HG03060 (cell line): ENCODE measurements around the gene DNAL1.

Experiments
- ATAC-seq: cut with Tn5 transposase; IDR thresholded peaks from one replicate; pipeline ENCODE4 v1.9.1; 2021; ENCODE audit warnings: low read depth, moderate number of reproducible peaks; ENCODE audit not compliant: unreplicated experiment

The DNAL1 gene

GRCh38 chr14:73741876-73742519 lies 97.2 kb downstream of the DNAL1 start:
- no peak for ATAC-seq

GRCh38 chr14:73742520-73743238 lies 97.9 kb downstream of the DNAL1 start:
- ATAC-seq, result no peak

- no peak for ATAC-seq
Measured at GRCh38 chr14:73743431-73743931, 98.7 kb downstream of the DNAL1 start.

- ATAC-seq, result no peak
Measured at GRCh38 chr14:73744175-73744867, 99.5 kb downstream of the DNAL1 start.

GRCh38 chr14:73744874-73745529 lies 100.2 kb downstream of the DNAL1 start:
- ATAC-seq, result no peak

GRCh38 chr14:73745571-73746519 lies 101.1 kb downstream of the DNAL1 start:
- no peak for ATAC-seq

GRCh38 chr14:73746520-73747378 lies 102.0 kb downstream of the DNAL1 start:
- no peak for ATAC-seq

GRCh38 chr14:73747379-73748211 lies 102.8 kb downstream of the DNAL1 start:
- ATAC-seq, result no peak

GRCh38 chr14:73748858-73749357 lies 104.1 kb downstream of the DNAL1 start:
- ATAC-seq, result no peak

- no peak for ATAC-seq
Measured at GRCh38 chr14:73749706-73750530, 105.1 kb downstream of the DNAL1 start.

- no peak for ATAC-seq
Measured at GRCh38 chr14:73750531-73750901, 105.7 kb downstream of the DNAL1 start.

GRCh38 chr14:73751157-73751691 lies 106.4 kb downstream of the DNAL1 start:
- ATAC-seq, result no peak

- no peak for ATAC-seq
Measured at GRCh38 chr14:73752297-73752992, 107.7 kb downstream of the DNAL1 start.
